Astrocyte (in vitro differentiated cells and primary cell): Measurements from ENCODE around the gene SMARCD2.
"Not testable (repeated sequence)": the region's sequence is repeated elsewhere in the genome, so short reads cannot be mapped to it uniquely, and the experiment has no call there.

Source experiments
- EZH2 ChIP-seq: IDR thresholded peaks from 2 replicates; pipeline ENCODE4 v1.6.1; 2012; ENCODE audit warnings: mild to moderate bottlenecking, low read length, inconsistent platforms; ENCODE audit not compliant: insufficient read depth
- TF ChIP-seq, protein P1 (sequence below): IDR thresholded peaks from 2 replicates; pipeline ENCODE4 v1.5.1; 2011; ENCODE audit warnings: low read depth, mild to moderate bottlenecking, inconsistent platforms, low read length, moderate library complexity; ENCODE audit not compliant: insufficient read depth

DNA sequence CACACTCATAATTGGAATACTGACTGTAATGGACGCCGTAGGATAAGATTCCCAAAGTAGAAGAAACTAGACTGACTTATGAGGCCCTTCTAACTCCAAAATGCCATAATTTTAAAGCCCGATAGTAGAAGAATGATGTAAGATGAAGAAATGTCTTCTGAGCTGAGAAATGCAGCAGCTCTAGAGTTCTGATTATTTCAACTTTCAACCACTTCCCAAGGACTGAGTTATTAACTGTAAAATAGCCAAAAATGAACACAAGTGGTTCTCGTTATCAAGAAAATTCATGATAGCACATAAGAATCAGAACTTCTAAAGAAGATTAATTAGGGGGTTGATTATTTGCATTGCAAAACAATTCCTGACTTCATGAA, 27.8 kb upstream of the SMARCD2 start:
- TF ChIP-seq EZH2, result not testable (repeated sequence)
- TF ChIP-seq, protein P1, sequence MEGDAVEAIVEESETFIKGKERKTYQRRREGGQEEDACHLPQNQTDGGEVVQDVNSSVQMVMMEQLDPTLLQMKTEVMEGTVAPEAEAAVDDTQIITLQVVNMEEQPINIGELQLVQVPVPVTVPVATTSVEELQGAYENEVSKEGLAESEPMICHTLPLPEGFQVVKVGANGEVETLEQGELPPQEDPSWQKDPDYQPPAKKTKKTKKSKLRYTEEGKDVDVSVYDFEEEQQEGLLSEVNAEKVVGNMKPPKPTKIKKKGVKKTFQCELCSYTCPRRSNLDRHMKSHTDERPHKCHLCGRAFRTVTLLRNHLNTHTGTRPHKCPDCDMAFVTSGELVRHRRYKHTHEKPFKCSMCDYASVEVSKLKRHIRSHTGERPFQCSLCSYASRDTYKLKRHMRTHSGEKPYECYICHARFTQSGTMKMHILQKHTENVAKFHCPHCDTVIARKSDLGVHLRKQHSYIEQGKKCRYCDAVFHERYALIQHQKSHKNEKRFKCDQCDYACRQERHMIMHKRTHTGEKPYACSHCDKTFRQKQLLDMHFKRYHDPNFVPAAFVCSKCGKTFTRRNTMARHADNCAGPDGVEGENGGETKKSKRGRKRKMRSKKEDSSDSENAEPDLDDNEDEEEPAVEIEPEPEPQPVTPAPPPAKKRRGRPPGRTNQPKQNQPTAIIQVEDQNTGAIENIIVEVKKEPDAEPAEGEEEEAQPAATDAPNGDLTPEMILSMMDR, result not testable (repeated sequence)
